GM12878 (cell line): ENCODE data around the gene ETS1. TPM values are rescaled to one million over a fixed set of nuclear protein-coding genes. Genes with fewer than 3 reads are reported as not detected.

Experiments used
- ATAC-seq: fragments of 200-7000 bp; cut with Tn5 transposase; 3 replicates; pipeline ENCODE4 v1.9.1; 2020; ENCODE audit warnings: mild to moderate bottlenecking, moderate library complexity
- BruUV-seq: library from RNA; stranded (reverse); fragments of 400-500 nt; replicated peaks from 2 replicates; lab custom pipeline; 2021; lab: Mats Ljungman, UMichigan
- CTCF ChIA-PET: fragments of 300-600 bp; sonication (Branson Sonifier 250); formaldehyde crosslinking; extraction: SDS; loops from one replicate; lab custom pipeline; 2021; ENCODE audit warnings: inconsistent platforms; lab: Yijun Ruan, JAX
- POLR2A ChIA-PET: fragments of 350-600 bp; formaldehyde crosslinking; extraction: SDS; loops from one replicate; lab custom pipeline; 2021; ENCODE audit warnings: inconsistent platforms; lab: Charles Lee
- RAD21 ChIA-PET: fragments of 300-600 bp; sonication (Branson Sonifier 250); formaldehyde crosslinking; loops from one replicate; lab custom pipeline; 2023; ENCODE audit warnings: antibody characterized with exemption; ENCODE audit not compliant: unreplicated experiment; lab: Charles Lee
- SMC1A ChIA-PET: fragments of 300-600 bp; sonication (Branson Sonifier 250); formaldehyde crosslinking; loops from one replicate; lab custom pipeline; 2023; ENCODE audit not compliant: unreplicated experiment, uncharacterized antibody; lab: Charles Lee
- DNase-seq: peaks from one replicate; pipeline ENCODE4 v3.0.0-alpha.2; 2011; ENCODE audit warnings: low read depth, low spot score
- FAIRE-seq: peaks from 3 replicates; lab custom pipeline; 2011; peaks lifted over from hg19 to GRCh38; lab: Jason Lieb, UNC
- H2AFZ ChIP-seq: 2 replicates; pipeline ENCODE4 v1.6.0; 2011; ENCODE audit warnings: low read depth, low read length, control low read depth; ENCODE audit not compliant: control insufficient read depth
- H3K27ac ChIP-seq: 2 replicates; pipeline ENCODE4 v1.5.1; 2011; ENCODE audit warnings: control low read depth; ENCODE audit not compliant: control insufficient read depth, insufficient read depth
- H3K27me3 ChIP-seq, 2 experiments: replicated peaks in 1 of 2; 2 replicates each; pipeline versions ENCODE4 v1.6.0 to v1.6.1; 2011; ENCODE audit warnings: low read length in 1 of 2; ENCODE audit not compliant: control insufficient read depth in 2 of 2, insufficient read depth in 2 of 2
- H3K36me3 ChIP-seq, 2 experiments: 2 replicates each; pipeline ENCODE4 v1.5.1; 2011; ENCODE audit warnings: low read length in 1 of 2; ENCODE audit not compliant: control insufficient read depth in 2 of 2, insufficient read depth in 2 of 2
- H3K4me1 ChIP-seq: 2 replicates; pipeline ENCODE4 v1.6.1; 2011; ENCODE audit warnings: mild to moderate bottlenecking, low read length, moderate library complexity, mixed read lengths; ENCODE audit not compliant: control insufficient read depth, insufficient read depth
- H3K4me2 ChIP-seq: 2 replicates; pipeline ENCODE4 v1.6.0; 2011; ENCODE audit warnings: control low read depth; ENCODE audit not compliant: control insufficient read depth, insufficient read depth
- H3K4me3 ChIP-seq: fragments of 200-600 bp; sonication (generic); 2 replicates; pipeline ENCODE4 v1.5.1; 2016
- H3K79me2 ChIP-seq: 2 replicates; pipeline ENCODE4 v1.6.0; 2011; ENCODE audit warnings: low read length; ENCODE audit not compliant: control insufficient read depth, insufficient read depth
- H3K9ac ChIP-seq: 2 replicates; pipeline ENCODE4 v1.8.0; 2011; ENCODE audit warnings: low read length, control low read depth, mixed read lengths; ENCODE audit not compliant: control insufficient read depth, insufficient read depth
- H3K9me3 ChIP-seq: replicated peaks from 3 replicates; pipeline ENCODE4 v1.5.1; 2011; ENCODE audit warnings: mild to moderate bottlenecking, low read length; ENCODE audit not compliant: control insufficient read depth, insufficient read depth
- H4K20me1 ChIP-seq: 2 replicates; pipeline ENCODE4 v1.6.0; 2011; ENCODE audit not compliant: control insufficient read depth, insufficient read depth
- BRCA1 ChIP-seq: IDR thresholded peaks from 2 replicates; pipeline ENCODE4 v1.6.1; 2011; ENCODE audit warnings: low read depth, low read length, improper control_type of control experiment
- CEBPZ ChIP-seq: fragments of 150-350 bp; IDR thresholded peaks from 2 replicates; pipeline ENCODE4 v1.6.1; 2016; ENCODE audit warnings: low read depth, low read length
- E2F8 ChIP-seq: fragments of 450-650 bp; IDR thresholded peaks from 2 replicates; pipeline ENCODE4 v1.6.1; 2018; ENCODE audit warnings: mild to moderate bottlenecking, low read depth, moderate library complexity; ENCODE audit not compliant: partially characterized antibody
- EZH2 ChIP-seq: IDR thresholded peaks from 2 replicates; pipeline ENCODE4 v1.6.1; 2012; ENCODE audit warnings: low read depth, mild to moderate bottlenecking, control low read depth, inconsistent platforms, low read length, borderline replicate concordance; ENCODE audit not compliant: control insufficient read depth
- FOXM1 ChIP-seq: IDR thresholded peaks from 2 replicates; pipeline ENCODE4 v1.6.1; 2012; ENCODE audit warnings: low read depth, mild to moderate bottlenecking, inconsistent platforms, low read length, moderate library complexity
- IKZF1 ChIP-seq: fragments of 450-650 bp; conservative IDR thresholded peaks from 2 replicates; pipeline ENCODE4 v1.6.1; 2017; ENCODE audit warnings: antibody characterized with exemption, mild to moderate bottlenecking
- JUNB ChIP-seq: IDR thresholded peaks from 2 replicates; pipeline ENCODE4 v1.6.1; 2016; ENCODE audit warnings: antibody characterized with exemption, mild to moderate bottlenecking
- KAT2A ChIP-seq: conservative IDR thresholded peaks from 2 replicates; pipeline ENCODE4 v1.6.1; 2011; ENCODE audit warnings: low read depth, low read length; ENCODE audit not compliant: control insufficient read depth
- NFYB ChIP-seq: IDR thresholded peaks from 2 replicates; pipeline ENCODE4 v1.6.1; 2011; ENCODE audit warnings: low read depth, mild to moderate bottlenecking, low read length, improper control_type of control experiment, moderate library complexity; ENCODE audit not compliant: insufficient read depth
- PAX5 ChIP-seq: IDR thresholded peaks from 2 replicates; pipeline ENCODE4 v1.6.1; 2011; ENCODE audit warnings: low read depth, low read length, borderline replicate concordance
- PBX3 ChIP-seq: IDR thresholded peaks from 2 replicates; pipeline ENCODE4 v1.6.1; 2011; ENCODE audit warnings: mild to moderate bottlenecking, low read depth, low read length, moderate library complexity; ENCODE audit not compliant: insufficient replicate concordance
- POLR2A ChIP-seq: IDR thresholded peaks from 2 replicates; pipeline ENCODE4 v1.6.1; 2011; ENCODE audit warnings: low read depth, mild to moderate bottlenecking, low read length
- SMAD5 ChIP-seq: IDR thresholded peaks from 2 replicates; pipeline ENCODE4 v1.6.1; 2016; ENCODE audit warnings: antibody characterized with exemption, low read depth
- SP1 ChIP-seq: IDR thresholded peaks from one replicate; pipeline ENCODE4 v1.6.1; 2011; ENCODE audit warnings: low read depth, low read length
- TAF1 ChIP-seq: IDR thresholded peaks from 2 replicates; pipeline ENCODE4 v1.6.1; 2011; ENCODE audit warnings: mild to moderate bottlenecking, low read depth, low read length, borderline replicate concordance
- ZNF217 ChIP-seq: fragments of 450-650 bp; IDR thresholded peaks from 2 replicates; pipeline ENCODE4 v1.6.1; 2017; ENCODE audit warnings: antibody characterized with exemption, mild to moderate bottlenecking
- ZNF274 ChIP-seq: IDR thresholded peaks from one replicate; pipeline ENCODE4 v1.8.0; 2011; ENCODE audit not compliant: insufficient read length, insufficient read depth
- WGBS: methylation state at CpG from one replicate; pipeline ENCODE4 v1.1.6; 2016; ENCODE audit warnings: low lambda C conversion rate; ENCODE audit not compliant: insufficient replicate concordance, insufficient coverage; ENCODE audit errors: missing lambda C conversion rate; 5-methylcytosine and 5-hydroxymethylcytosine counted together
- in situ Hi-C: fragments of 300-500 bp; cut with MboI; formaldehyde crosslinking; loops from 9 replicates; pipeline ENCODE4 v1.14.3; 2018; ENCODE audit warnings: mixed read lengths
- intact Hi-C: fragments of 100-400 bp; cut with micrococcal nuclease; formaldehyde crosslinking; loops from one replicate; pipeline ENCODE4 v1.14.2; 2022; ENCODE audit not compliant: unreplicated experiment
- polyA plus RNA-seq, 11 experiments: library from polyadenylated mRNA; depleted of rRNA in 4 of 11; unstranded in 6 of 11; stranded (reverse) in 5 of 11; fragments of >200 nt; fragmentation: Nextera tagmentation in 4 of 11; fragmentation: Illumina TruSeq in 1 of 11; extraction: Ambion mirVana in 4 of 11; extraction: Trizol in 1 of 11; gene quantifications; 1 replicate in 1 of 11; 2 replicates in 10 of 11; pipeline versions ENCODE4 v1.2.1 to v1.2.3, GENCODE V29; 2011 to 2016; ENCODE audit warnings: inconsistent platforms in 2 of 11, missing spikeins in 2 of 11, low read depth in 1 of 11
- total RNA-seq, 4 experiments: library from RNA; depleted of rRNA in 3 of 4; stranded (reverse); fragments of >200 nt in 3 of 4; fragmentation: Illumina TruSeq in 1 of 4; extraction: Trizol in 1 of 4; gene quantifications; 2 replicates each; pipeline versions ENCODE4 v1.2.1 to v1.2.3, GENCODE V29; 2013 to 2021

The ETS1 gene
- total and polyA plus RNA-seq, 10 of the 15 experiments (the other 5 are each of a cell fraction or from before 2014, with no cell fraction given) = 12.5 to 112 (median 55.5) TPM

GRCh38 chr11:128463371-128463829 lies 124.0 kb downstream of the ETS1 start (continued):
- TF ChIP-seq PBX3 (no peak), ZNF274 (no peak), SP1 (no peak)

GRCh38 chr11:128462922-128463321 lies 124.4 kb downstream of the ETS1 start:
- Histone ChIP-seq H3K36me3 (peaks cover 28 to 68% of the 10 kb centered on the region in 2 experiments), H3K9ac (no peak overlapping the region), H3K79me2 (peaks cover 20% of the 10 kb centered on the region), H3K27me3 (no peaks in the 10 kb centered on the region), H3K4me2 (no peak overlapping the region), H3K9me3 (no peaks in the 10 kb centered on the region), H3K4me1 (peaks cover 5% of the 10 kb centered on the region), H4K20me1 (no peaks in the 10 kb centered on the region), H2AFZ (no peak overlapping the region), H3K4me3 (no peak overlapping the region), H3K27ac (no peak overlapping the region)
- ChIA-PET RAD21 (no interaction called here), CTCF (interaction anchor here (0.8 to 1.0 kb wide), 2 partner anchors 14 to 45 kb away, joined by 3 read pairs; no protein-coding TSS in a partner anchor), POLR2A (no interaction called here), SMC1A (interaction anchor here (0.7 to 1.0 kb wide), 2 partner anchors 72 to 119 kb away, joined by 3 read pairs; no protein-coding TSS in a partner anchor)
- in situ Hi-C loops = loop anchor here (25.0 kb wide), 1 partner anchor 176 kb away; no protein-coding TSS in a partner anchor
- ATAC-seq = no peak
- intact Hi-C loops = no loop called here
- no peak for FAIRE-seq
- no peak for DNase-seq
- no TSS peak for BruUV-seq
- 97% methylated on average over 4 of the region's 4 CpGs for WGBS
- TF ChIP-seq CEBPZ (no peak), EZH2 (no peak), KAT2A (no peak), SMAD5 (no peak), PAX5 (no peak), BRCA1 (no peak), POLR2A (no peak), NFYB (no peak), ZNF217 (no peak), TAF1 (no peak), FOXM1 (no peak), E2F8 (no peak), IKZF1 (no peak), JUNB (no peak)
